AG04450 (cell line): ENCODE results near the gene MPRIP. TPM values are rescaled to one million over a fixed set of nuclear protein-coding genes. Genes with fewer than 3 reads are reported as not detected.

Source experiments
- CTCF ChIA-PET: fragments of 300-600, 350-600 bp; formaldehyde crosslinking; extraction: SDS; loops from one replicate; lab custom pipeline; 2022; ENCODE audit warnings: antibody characterized with exemption, inconsistent platforms; lab: Charles Lee
- POLR2A ChIA-PET: fragments of 350-600 bp; formaldehyde crosslinking; extraction: SDS; loops from one replicate; lab custom pipeline; 2021; ENCODE audit warnings: antibody characterized with exemption, inconsistent platforms; lab: Yijun Ruan, JAX
- DNase-seq: peaks from one replicate; pipeline ENCODE4 v3.0.0-alpha.2; 2011; ENCODE audit warnings: low read depth, low spot score
- H3K27ac ChIP-seq: one replicate; pipeline ENCODE4 v1.5.1; 2012; ENCODE audit warnings: low read depth, low read length, control low read depth
- H3K27me3 ChIP-seq: one replicate; pipeline ENCODE4 v1.6.0; 2012; ENCODE audit warnings: low read length; ENCODE audit not compliant: control insufficient read depth, insufficient read depth
- H3K4me3 ChIP-seq: 2 replicates; pipeline ENCODE4 v1.5.1; 2011; ENCODE audit warnings: mild to moderate bottlenecking, low read depth, low read length, control low read depth
- H3K9me3 ChIP-seq: 2 replicates; pipeline ENCODE4 v1.5.1; 2012; ENCODE audit warnings: low read length; ENCODE audit not compliant: control insufficient read depth, insufficient read depth
- polyA plus RNA-seq: library from polyadenylated mRNA; depleted of rRNA; stranded (reverse); fragments of >200 nt; gene quantifications from 2 replicates; pipeline ENCODE4 v1.2.3, GENCODE V29; 2011
- TF ChIP-seq, protein P1 (sequence below): IDR thresholded peaks from 2 replicates; pipeline ENCODE4 v1.5.1; 2011; ENCODE audit warnings: low read depth, low read length, control low read depth, inconsistent platforms

Gene MPRIP
- polyA plus RNA-seq, 1 experiment, result 95.0 TPM

DNA sequence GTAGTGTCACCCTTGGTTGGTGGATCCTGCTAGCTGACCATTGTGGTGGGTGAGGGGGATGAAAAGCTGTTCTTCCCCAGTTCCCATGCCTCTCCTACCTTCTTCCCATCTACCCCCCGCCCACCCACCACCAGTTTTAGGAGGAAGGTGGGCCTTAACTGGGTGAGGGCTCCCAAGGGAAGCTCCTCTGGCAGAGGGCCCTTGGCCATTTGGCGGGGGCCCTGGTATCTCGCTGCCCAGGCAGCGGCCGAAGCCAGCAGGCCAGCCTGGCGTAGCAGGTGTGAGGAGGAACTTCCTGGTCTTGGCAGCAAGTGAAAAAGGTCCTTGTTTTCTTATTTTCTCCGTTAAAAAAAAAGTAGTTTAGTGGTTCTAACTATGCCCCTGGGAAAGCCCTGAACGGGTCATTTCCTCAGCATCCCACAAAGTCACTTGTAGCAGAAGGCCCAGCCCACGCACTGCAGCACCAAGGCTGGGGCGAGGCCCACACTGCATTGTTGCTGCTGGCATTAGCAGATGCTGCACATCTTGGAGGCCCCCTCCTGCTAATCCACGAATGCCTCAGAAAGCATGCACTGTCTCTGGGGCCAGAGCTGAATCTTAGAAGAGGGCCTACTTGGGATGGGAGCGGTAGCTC lies 72.5 kb downstream of the MPRIP start:
- DNase-seq, result no peak
- H3K4me3 ChIP-seq, result no peak overlapping the region
- TF ChIP-seq, protein P1, sequence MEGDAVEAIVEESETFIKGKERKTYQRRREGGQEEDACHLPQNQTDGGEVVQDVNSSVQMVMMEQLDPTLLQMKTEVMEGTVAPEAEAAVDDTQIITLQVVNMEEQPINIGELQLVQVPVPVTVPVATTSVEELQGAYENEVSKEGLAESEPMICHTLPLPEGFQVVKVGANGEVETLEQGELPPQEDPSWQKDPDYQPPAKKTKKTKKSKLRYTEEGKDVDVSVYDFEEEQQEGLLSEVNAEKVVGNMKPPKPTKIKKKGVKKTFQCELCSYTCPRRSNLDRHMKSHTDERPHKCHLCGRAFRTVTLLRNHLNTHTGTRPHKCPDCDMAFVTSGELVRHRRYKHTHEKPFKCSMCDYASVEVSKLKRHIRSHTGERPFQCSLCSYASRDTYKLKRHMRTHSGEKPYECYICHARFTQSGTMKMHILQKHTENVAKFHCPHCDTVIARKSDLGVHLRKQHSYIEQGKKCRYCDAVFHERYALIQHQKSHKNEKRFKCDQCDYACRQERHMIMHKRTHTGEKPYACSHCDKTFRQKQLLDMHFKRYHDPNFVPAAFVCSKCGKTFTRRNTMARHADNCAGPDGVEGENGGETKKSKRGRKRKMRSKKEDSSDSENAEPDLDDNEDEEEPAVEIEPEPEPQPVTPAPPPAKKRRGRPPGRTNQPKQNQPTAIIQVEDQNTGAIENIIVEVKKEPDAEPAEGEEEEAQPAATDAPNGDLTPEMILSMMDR, result no peak
- ChIA-PET POLR2A (no interaction called here), CTCF (interaction anchor here (1.6 kb wide), 1 partner anchor 27 kb away, joined by 4 read pairs; no protein-coding TSS in a partner anchor)
- no peaks in the 10 kb centered on the region; the same call in 1 of the 2 replicates for H3K9me3 ChIP-seq
- no peak overlapping the region for H3K27ac ChIP-seq
- H3K27me3 ChIP-seq, result no peaks in the 10 kb centered on the region

DNA sequence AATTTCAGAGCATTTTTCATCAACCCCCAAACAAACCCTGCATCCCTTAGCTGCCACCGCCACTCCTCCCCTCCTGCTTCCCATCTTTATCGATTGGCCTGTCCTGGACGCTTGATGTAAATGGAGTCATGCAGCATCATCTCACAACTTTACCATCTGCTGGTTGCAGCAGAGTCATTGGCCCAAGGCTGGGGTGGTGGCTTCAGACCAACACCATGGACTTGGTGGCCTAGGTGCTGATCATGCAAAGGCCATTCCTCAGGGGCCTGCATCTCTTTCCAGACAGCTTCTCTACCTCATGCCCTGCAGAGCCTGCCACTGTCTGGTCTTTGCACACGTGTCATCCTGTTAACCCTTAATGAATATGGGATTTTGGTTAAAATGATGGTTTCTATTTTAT lies 73.4 kb downstream of the MPRIP start:
- DNase-seq, result no peak
- CTCF ChIA-PET, result no interaction called here
- POLR2A ChIA-PET, result no interaction called here
- H3K27me3 ChIP-seq, result no peaks in the 10 kb centered on the region
- no peak overlapping the region for H3K4me3 ChIP-seq
- H3K9me3 ChIP-seq, result no peaks in the 10 kb centered on the region; the same call in 1 of the 2 replicates
- TF ChIP-seq, protein P1, result no peak
- no peak overlapping the region for H3K27ac ChIP-seq

DNA sequence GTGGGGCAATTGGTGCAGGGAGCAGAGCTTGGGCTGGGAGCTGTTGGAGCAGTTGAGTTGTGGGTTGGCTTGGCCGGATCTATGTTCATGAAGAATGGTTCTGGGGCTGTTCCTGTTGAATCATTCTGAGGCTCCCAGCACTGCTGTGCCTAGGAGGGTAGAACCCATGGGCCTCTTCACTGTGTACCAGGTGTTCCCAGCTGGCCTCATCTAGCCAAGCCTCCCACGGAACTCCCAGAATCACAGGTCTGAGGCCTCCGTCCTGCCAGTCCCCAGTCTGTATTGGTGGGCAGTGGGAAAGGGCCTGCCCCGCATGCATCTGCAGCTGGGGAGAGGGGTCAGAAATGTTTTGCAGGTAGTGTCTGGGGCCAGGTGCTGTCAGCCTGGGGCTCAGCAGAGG lies 74.1 kb downstream of the MPRIP start:
- DNase-seq, result no peak
- POLR2A ChIA-PET, result no interaction called here

DNA sequence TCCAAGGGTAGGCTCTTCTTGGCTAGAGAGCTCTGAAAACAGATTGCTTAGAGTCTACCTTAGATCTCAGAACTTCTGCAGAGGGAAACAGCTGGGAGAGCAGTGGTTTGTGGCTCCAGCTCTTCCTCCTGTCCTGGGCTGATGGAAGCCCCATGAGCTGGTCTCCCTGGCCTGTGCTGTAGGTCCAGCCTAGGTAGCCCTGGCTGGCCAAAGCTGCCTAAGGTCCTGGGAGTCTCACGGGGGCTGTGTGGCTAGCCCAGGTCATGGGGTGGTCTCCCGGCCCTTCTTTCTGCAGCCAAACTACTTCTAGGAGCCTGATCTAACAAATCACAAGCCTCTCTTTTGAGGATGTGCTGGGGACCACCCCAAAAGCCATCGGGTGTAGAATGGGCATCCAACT lies 75.7 kb downstream of the MPRIP start:
- Histone ChIP-seq H3K27ac (no peak overlapping the region), H3K27me3 (no peaks in the 10 kb centered on the region), H3K4me3 (no peak overlapping the region), H3K9me3 (no peaks in the 10 kb centered on the region)
- TF ChIP-seq, protein P1, result no peak
- ChIA-PET POLR2A (no interaction called here), CTCF (no interaction called here)
- DNase-seq, result no peak

More for the DNA sequence above, 74.1 kb downstream of the MPRIP start:
- Histone ChIP-seq H3K27ac (no peak overlapping the region), H3K4me3 (no peak overlapping the region), H3K27me3 (no peaks in the 10 kb centered on the region), H3K9me3 (no peaks in the 10 kb centered on the region; the same call in 1 of the 2 replicates)
- TF ChIP-seq, protein P1, result no peak
- CTCF ChIA-PET, result no interaction called here

DNA sequence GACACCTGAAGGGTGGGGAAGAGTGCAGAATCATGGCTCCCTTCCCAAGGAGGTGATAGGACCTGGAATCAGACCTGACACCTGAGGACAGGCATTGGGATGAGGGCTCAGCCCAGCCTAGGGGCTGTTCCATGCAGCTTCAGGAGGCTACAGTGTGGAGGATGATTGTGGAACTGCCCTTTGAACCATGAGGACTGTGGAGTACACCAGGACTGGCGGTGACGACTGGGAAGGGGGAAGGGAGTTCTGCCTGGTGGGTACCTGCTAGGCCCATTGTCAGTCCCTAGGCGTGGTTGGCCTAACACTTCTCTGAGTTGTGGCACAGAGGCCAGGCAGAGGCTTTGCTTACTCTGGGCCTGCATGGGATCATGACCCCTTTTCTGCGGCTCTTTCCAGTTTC lies 76.1 kb downstream of the MPRIP start:
- no peaks in the 10 kb centered on the region for H3K27me3 ChIP-seq
- no peaks in the 10 kb centered on the region for H3K9me3 ChIP-seq
- no peak for DNase-seq
- TF ChIP-seq, protein P1, result no peak
- CTCF ChIA-PET, result no interaction called here
- POLR2A ChIA-PET, result no interaction called here
- no peak overlapping the region for H3K4me3 ChIP-seq
- H3K27ac ChIP-seq, result peak overlapping the region; percentile 65
